ENCODE results near the gene SPRY2. TPM values are rescaled to one million over a fixed set of nuclear protein-coding genes. Genes with fewer than 3 reads are reported as not detected.

Gene SPRY2
- total RNA-seq, 1 experiment from 2014 or later: 46.4 TPM

GRCh38 chr13:80336370-80336769, 4.6 kb downstream of the SPRY2 start:
- no peak overlapping the region for H3K4me3 Mint-ChIP-seq (ENCODE audit: unreplicated experiment)
- POLR2A ChIA-PET: interaction anchor here (0.9 to 3.4 kb wide), 5 partner anchors 101 to 689 kb away, joined by 3 to 14 read pairs (median 4); no protein-coding TSS in a partner anchor
- H3K36me3 Mint-ChIP-seq (ENCODE audit: insufficient read depth, unreplicated experiment): peaks cover 56% of the 10 kb centered on the region
- H3K27me3 Mint-ChIP-seq (ENCODE audit: insufficient read depth, unreplicated experiment): no peaks in the 10 kb centered on the region
- peaks cover 18% of the 10 kb centered on the region for H3K4me1 Mint-ChIP-seq (ENCODE audit: insufficient read depth, unreplicated experiment)
- peak; percentile 48 for DNase-seq (ENCODE audit: unreplicated experiment)
- no peaks in the 10 kb centered on the region for H3K9me3 Mint-ChIP-seq (ENCODE audit: unreplicated experiment)
- TSS peak; percentile 3 for BruUV-seq (replicated peaks)
- TF ChIP-seq CTCF (IDR thresholded peaks at IDR 0.05; ENCODE audit: unreplicated experiment): no peak
- intact Hi-C loops (cut with micrococcal nuclease): loop anchor here (1.0 to 5.0 kb wide), 2 partner anchors 249 to 561 kb away; no protein-coding TSS in a partner anchor
- CTCF ChIA-PET: interaction anchor here (0.6 to 1.6 kb wide), 5 partner anchors 203 to 705 kb away, joined by 3 to 6 read pairs (median 4); no protein-coding TSS in a partner anchor
- no peak overlapping the region for H3K27ac Mint-ChIP-seq (ENCODE audit: low read depth, unreplicated experiment)

- Mint-ChIP-seq H3K27me3 (ENCODE audit: insufficient read depth, unreplicated experiment) (no peaks in the 10 kb centered on the region), H3K4me3 (ENCODE audit: unreplicated experiment) (peak overlapping the region; percentile 45)
Observed at GRCh38 chr13:80334597-80335260, 6.2 kb downstream of the SPRY2 start.

GRCh38 chr13:80331984-80332383, 8.9 kb downstream of the SPRY2 start:
- peak overlapping the region; percentile 19 for H3K27ac Mint-ChIP-seq (ENCODE audit: low read depth, unreplicated experiment)
- H3K4me3 Mint-ChIP-seq (ENCODE audit: unreplicated experiment): no peak overlapping the region
- H3K36me3 Mint-ChIP-seq (ENCODE audit: insufficient read depth, unreplicated experiment): peaks cover 61% of the 10 kb centered on the region
- CTCF ChIA-PET: interaction anchor here (0.7 kb wide), 1 partner anchor 653 kb away, joined by 5 read pairs; no protein-coding TSS in a partner anchor
- peaks cover 15% of the 10 kb centered on the region for H3K4me1 Mint-ChIP-seq (ENCODE audit: insufficient read depth, unreplicated experiment)
- no peaks in the 10 kb centered on the region for H3K9me3 Mint-ChIP-seq (ENCODE audit: unreplicated experiment)
- intact Hi-C loops (cut with micrococcal nuclease): no loop called here
- POLR2A ChIA-PET: no interaction called here
- no peak for DNase-seq (ENCODE audit: unreplicated experiment)
- no TSS peak for BruUV-seq (replicated peaks)
- TF ChIP-seq CTCF (IDR thresholded peaks at IDR 0.05; ENCODE audit: unreplicated experiment): no peak
- H3K27me3 Mint-ChIP-seq (ENCODE audit: insufficient read depth, unreplicated experiment): no peaks in the 10 kb centered on the region

More at GRCh38 chr13:80334597-80335260, 6.2 kb downstream of the SPRY2 start:
- Mint-ChIP-seq H3K36me3 (ENCODE audit: insufficient read depth, unreplicated experiment) (peaks cover 65% of the 10 kb centered on the region), H3K4me1 (ENCODE audit: insufficient read depth, unreplicated experiment) (peaks cover 18% of the 10 kb centered on the region), H3K9me3 (ENCODE audit: unreplicated experiment) (no peaks in the 10 kb centered on the region), H3K27ac (ENCODE audit: low read depth, unreplicated experiment) (peak overlapping the region; percentile 49)
- ChIA-PET CTCF (interaction anchor here (0.6 to 1.7 kb wide), 7 partner anchors 8 to 949 kb away, joined by 3 to 6 read pairs (median 4); no protein-coding TSS in a partner anchor), POLR2A (interaction anchor here (0.7 to 3.4 kb wide), 2 partner anchors 135 to 629 kb away, joined by 3 to 14 read pairs; no protein-coding TSS in a partner anchor)
- DNase-seq (ENCODE audit: unreplicated experiment): peak; percentile 34
- intact Hi-C loops (cut with micrococcal nuclease): loop anchor here (5.0 kb wide), 1 partner anchor 247 kb away; no protein-coding TSS in a partner anchor
- BruUV-seq (replicated peaks): no TSS peak
- TF ChIP-seq CTCF (IDR thresholded peaks at IDR 0.05; ENCODE audit: unreplicated experiment): no peak

- CTCF ChIA-PET: interaction anchor here (0.7 kb wide), 1 partner anchor 14 kb away, joined by 3 read pairs; no protein-coding TSS in a partner anchor
Observed at GRCh38 chr13:80329250-80329649, 11.7 kb downstream of the SPRY2 start.

More at GRCh38 chr13:80329250-80329649, 11.7 kb downstream of the SPRY2 start:
- Mint-ChIP-seq H3K36me3 (ENCODE audit: insufficient read depth, unreplicated experiment) (peaks cover 38% of the 10 kb centered on the region), H3K27ac (ENCODE audit: low read depth, unreplicated experiment) (no peak overlapping the region), H3K4me1 (ENCODE audit: insufficient read depth, unreplicated experiment) (no peaks in the 10 kb centered on the region), H3K9me3 (ENCODE audit: unreplicated experiment) (no peaks in the 10 kb centered on the region), H3K27me3 (ENCODE audit: insufficient read depth, unreplicated experiment) (no peaks in the 10 kb centered on the region), H3K4me3 (ENCODE audit: unreplicated experiment) (no peak overlapping the region)
- DNase-seq (ENCODE audit: unreplicated experiment): no peak
- POLR2A ChIA-PET: interaction anchor here (0.6 kb wide), 1 partner anchor 660 kb away, joined by 3 read pairs; no protein-coding TSS in a partner anchor
- intact Hi-C loops (cut with micrococcal nuclease): no loop called here
- no peak for TF ChIP-seq CTCF (IDR thresholded peaks at IDR 0.05; ENCODE audit: unreplicated experiment)
- BruUV-seq (replicated peaks): no TSS peak

All from MCF 10A (cell line).